SKM-1 (cell line): ENCODE measurements around the gene DNM3.

ENCODE experiments used
- DNase-seq: peaks from one replicate; lab custom pipeline; 2025; ENCODE audit not compliant: unreplicated experiment; lab: John Stamatoyannopoulos, UW

Gene DNM3

GRCh38 chr1:171969226-171969625 is 127.9 kb downstream of the DNM3 start:
- no peak for DNase-seq

- no peak for DNase-seq
These were observed 128.5 kb downstream of the DNM3 start for GRCh38 chr1:171969813-171970212.

GRCh38 chr1:171972846-171973245 is 131.5 kb downstream of the DNM3 start:
- no peak for DNase-seq

- no peak for DNase-seq
These were observed 132.1 kb downstream of the DNM3 start for GRCh38 chr1:171973421-171973820.

- DNase-seq = no peak
These were observed 140.0 kb downstream of the DNM3 start for GRCh38 chr1:171981303-171981702.

GRCh38 chr1:171983584-171983983 is 142.3 kb downstream of the DNM3 start:
- DNase-seq = no peak

- DNase-seq = no peak
These were observed 143.0 kb downstream of the DNM3 start for GRCh38 chr1:171984262-171984661.

- DNase-seq = peak; percentile 27
These were observed 143.7 kb downstream of the DNM3 start for GRCh38 chr1:171984850-171985485.

- no peak for DNase-seq
These were observed 144.3 kb downstream of the DNM3 start for GRCh38 chr1:171985639-171986038.

GRCh38 chr1:171988243-171988885 is 147.1 kb downstream of the DNM3 start:
- DNase-seq = no peak

- DNase-seq = no peak
These were observed 149.1 kb downstream of the DNM3 start for GRCh38 chr1:171990371-171990770.

GRCh38 chr1:171994293-171994692 is 153.0 kb downstream of the DNM3 start:
- DNase-seq = no peak

GRCh38 chr1:171995573-171995972 is 154.3 kb downstream of the DNM3 start:
- no peak for DNase-seq

- no peak for DNase-seq
These were observed 156.6 kb downstream of the DNM3 start for GRCh38 chr1:171997936-171998335.

GRCh38 chr1:171998711-171999110 is 157.4 kb downstream of the DNM3 start:
- no peak for DNase-seq

GRCh38 chr1:171999756-172000155 is 158.5 kb downstream of the DNM3 start:
- DNase-seq = no peak

GRCh38 chr1:172001288-172001687 is 160.0 kb downstream of the DNM3 start:
- DNase-seq = no peak

GRCh38 chr1:172002725-172003345 is 161.5 kb downstream of the DNM3 start:
- peak; percentile 41 for DNase-seq

GRCh38 chr1:172003766-172004530 is 162.7 kb downstream of the DNM3 start:
- DNase-seq = no peak

GRCh38 chr1:172004671-172005070 is 163.4 kb downstream of the DNM3 start:
- no peak for DNase-seq

- no peak for DNase-seq
These were observed 164.6 kb downstream of the DNM3 start for GRCh38 chr1:172005856-172006255.

GRCh38 chr1:172006660-172007059 is 165.4 kb downstream of the DNM3 start:
- DNase-seq = no peak
